ENCODE data around the gene METRN.

Gene METRN

DNA sequence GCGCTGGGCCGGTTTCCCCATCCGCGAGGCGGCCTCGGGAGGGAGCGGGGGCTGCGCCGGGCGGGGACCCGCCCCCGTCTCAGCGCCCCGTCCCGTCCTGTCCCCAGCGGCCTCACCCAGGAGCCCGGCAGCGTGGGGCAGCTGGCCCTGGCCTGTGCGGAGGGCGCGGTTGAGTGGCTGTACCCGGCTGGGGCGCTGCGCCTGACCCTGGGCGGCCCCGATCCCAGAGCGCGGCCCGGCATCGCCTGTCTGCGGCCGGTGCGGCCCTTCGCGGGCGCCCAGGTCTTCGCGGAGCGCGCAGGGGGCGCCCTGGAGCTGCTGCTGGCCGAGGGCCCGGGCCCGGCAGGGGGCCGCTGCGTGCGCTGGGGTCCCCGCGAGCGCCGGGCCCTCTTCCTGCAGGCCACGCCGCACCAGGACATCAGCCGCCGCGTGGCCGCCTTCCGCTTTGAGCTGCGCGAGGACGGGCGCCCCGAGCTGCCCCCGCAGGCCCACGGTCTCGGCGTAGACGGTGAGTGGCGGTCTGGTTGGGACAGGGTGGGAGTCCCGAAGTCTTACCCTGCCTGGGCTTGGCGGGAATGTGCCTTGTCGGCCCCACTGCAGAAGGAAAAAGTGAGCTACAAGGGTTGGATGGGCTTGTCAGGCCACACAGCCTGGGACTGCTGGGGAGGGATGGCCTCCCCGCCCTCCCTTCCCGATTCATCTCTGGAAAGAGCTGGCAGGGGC, 720 bp downstream of the METRN start:
- Histone ChIP-seq H3K4me1 (ENCODE audit: control insufficient read depth, insufficient read depth, low read length) (peaks cover 30% of the 10 kb centered on the region), H3K4me3 (ENCODE audit: low read depth, low read length) (peak overlapping the region; percentile 68), H3K9ac (ENCODE audit: low read length) (peak overlapping the region; percentile 41), H3K27ac (ENCODE audit: low read depth, low read length) (no peak overlapping the region), H3K9me3 (ENCODE audit: control insufficient read depth, insufficient read depth, low read depth, low read length) (no peaks in the 10 kb centered on the region), H3K27me3 (ENCODE audit: control insufficient read depth, insufficient read depth, low read length) (peaks cover 27% of the 10 kb centered on the region), H3K36me3 (ENCODE audit: control insufficient read depth, insufficient read depth, low read length) (no peaks in the 10 kb centered on the region)

DNA sequence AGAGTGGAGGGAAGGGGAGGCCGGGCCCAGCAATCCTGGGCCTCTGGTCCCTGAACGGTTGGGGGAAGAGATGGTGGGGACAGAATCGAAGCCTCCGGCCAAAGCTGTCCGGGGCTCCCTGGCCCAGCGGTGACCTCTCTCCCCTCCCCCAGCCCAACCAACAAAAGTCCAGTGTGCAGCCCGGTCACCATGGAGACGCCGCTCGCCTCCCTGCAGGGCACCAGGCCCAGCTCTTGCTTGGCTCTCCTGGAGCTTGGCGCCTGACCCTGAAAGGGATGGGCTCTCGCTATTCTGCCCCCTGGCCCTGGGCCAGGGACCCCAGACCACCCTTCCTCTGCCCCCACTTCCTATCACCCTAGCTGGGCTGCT, 1.3 kb downstream of the METRN start:
- Histone ChIP-seq H3K9me3 (ENCODE audit: control insufficient read depth, insufficient read depth, low read depth, low read length) (no peaks in the 10 kb centered on the region), H3K9ac (ENCODE audit: low read length) (peak overlapping the region; percentile 41), H3K4me3 (ENCODE audit: low read depth, low read length) (peak overlapping the region; percentile 68), H3K36me3 (ENCODE audit: control insufficient read depth, insufficient read depth, low read length) (no peaks in the 10 kb centered on the region), H3K27me3 (ENCODE audit: control insufficient read depth, insufficient read depth, low read length) (peaks cover 22% of the 10 kb centered on the region), H3K4me1 (ENCODE audit: control insufficient read depth, insufficient read depth, low read length) (peaks cover 30% of the 10 kb centered on the region), H3K27ac (ENCODE audit: low read depth, low read length) (no peak overlapping the region)

DNA sequence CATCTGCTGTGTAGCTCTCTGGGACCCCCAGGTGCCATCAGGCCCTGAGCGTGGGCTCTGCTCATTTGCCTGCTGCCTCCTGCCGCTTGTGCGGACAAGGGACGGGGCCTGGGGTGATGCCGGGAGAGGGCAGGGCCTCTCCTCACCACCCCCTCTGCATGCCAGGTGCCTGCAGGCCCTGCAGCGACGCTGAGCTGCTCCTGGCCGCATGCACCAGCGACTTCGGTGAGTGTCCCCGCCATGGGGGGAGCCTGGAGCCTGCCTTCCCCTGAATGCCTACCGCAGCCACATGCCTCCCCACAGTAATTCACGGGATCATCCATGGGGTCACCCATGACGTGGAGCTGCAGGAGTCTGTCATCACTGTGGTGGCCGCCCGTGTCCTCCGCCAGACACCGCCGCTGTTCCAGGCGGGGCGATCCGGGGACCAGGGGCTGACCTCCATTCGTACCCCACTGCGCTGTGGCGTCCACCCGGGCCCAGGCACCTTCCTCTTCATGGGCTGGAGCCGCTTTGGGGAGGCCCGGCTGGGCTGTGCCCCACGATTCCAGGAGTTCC, 1.9 kb downstream of the METRN start:
- peaks cover 30% of the 10 kb centered on the region for H3K4me1 ChIP-seq (ENCODE audit: control insufficient read depth, insufficient read depth, low read length)
- H3K9me3 ChIP-seq (ENCODE audit: control insufficient read depth, insufficient read depth, low read depth, low read length) = no peaks in the 10 kb centered on the region
- H3K9ac ChIP-seq (ENCODE audit: low read length) = no peak overlapping the region
- no peak overlapping the region for H3K27ac ChIP-seq (ENCODE audit: low read depth, low read length)
- no peaks in the 10 kb centered on the region for H3K36me3 ChIP-seq (ENCODE audit: control insufficient read depth, insufficient read depth, low read length)
- H3K4me3 ChIP-seq (ENCODE audit: low read depth, low read length) = 0 out of 2 replicates have a peak overlapping the region, but pooled peaks have one; percentile 68
- peaks cover 22% of the 10 kb centered on the region for H3K27me3 ChIP-seq (ENCODE audit: control insufficient read depth, insufficient read depth, low read length)

DNA sequence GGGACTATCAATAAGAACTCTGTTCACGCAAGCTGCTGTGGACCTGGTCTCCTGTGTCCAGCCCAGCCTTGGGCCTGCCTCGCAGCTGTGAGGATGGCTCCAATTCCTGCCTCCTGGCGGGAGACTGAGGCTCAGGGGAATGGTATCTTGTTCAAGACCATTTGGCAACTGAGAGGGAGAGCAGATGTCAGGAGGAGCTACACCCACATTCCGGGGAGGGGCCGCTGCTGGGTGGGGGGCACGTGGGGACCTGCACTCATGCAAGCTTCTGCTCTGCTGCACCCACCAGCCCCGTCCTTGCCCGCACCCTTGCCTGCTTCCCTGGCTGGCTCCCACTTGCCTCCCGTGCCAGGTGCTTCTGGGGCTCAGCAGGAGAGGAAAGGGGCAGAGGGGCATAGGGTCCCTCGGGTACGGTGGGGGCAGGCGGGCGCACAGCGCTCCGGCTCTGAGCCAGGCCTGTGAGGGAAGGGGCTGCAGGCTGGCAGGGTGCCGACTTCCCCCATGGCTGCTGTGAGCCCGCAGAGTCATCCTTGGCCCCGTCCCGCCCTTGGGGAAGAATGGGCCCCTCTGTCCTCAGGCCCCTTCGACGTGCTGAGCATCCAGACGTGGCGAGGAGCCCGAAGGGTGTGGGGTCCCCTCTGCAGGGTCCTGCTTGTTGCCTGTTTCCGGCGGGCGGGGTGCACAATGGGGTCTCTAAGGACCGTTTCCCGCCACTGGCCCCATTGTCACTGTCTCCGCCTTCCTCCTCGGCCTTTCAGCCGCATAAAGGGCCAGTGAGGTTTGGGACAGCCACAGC, 2.7 kb downstream of the METRN start:
- Histone ChIP-seq H3K4me1 (ENCODE audit: control insufficient read depth, insufficient read depth, low read length) (peaks cover 30% of the 10 kb centered on the region), H3K9ac (ENCODE audit: low read length) (no peak overlapping the region), H3K27ac (ENCODE audit: low read depth, low read length) (no peak overlapping the region), H3K4me3 (ENCODE audit: low read depth, low read length) (no peak overlapping the region), H3K9me3 (ENCODE audit: control insufficient read depth, insufficient read depth, low read depth, low read length) (no peaks in the 10 kb centered on the region), H3K27me3 (ENCODE audit: control insufficient read depth, insufficient read depth, low read length) (peaks cover 22% of the 10 kb centered on the region), H3K36me3 (ENCODE audit: control insufficient read depth, insufficient read depth, low read length) (peaks cover 2% of the 10 kb centered on the region)

DNA sequence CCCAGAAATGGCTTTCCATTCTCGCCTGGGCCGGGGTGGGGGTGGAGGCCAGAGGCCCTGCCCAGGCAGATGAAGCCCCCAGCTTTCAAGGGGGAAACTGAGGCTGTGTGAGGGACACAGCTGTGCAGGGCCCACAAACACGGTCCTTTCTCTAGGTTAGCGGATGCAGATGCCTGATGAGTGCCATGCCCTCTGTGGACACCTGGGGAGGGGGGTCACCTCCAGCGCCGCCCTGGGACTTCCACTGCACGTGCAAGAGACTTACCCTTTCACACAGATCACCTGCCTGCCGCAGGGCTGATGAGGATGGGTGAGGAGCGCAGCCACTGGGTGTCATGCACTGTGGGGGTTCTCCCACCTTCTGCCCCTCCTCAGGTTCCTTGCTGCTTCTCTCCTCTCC, 3.5 kb downstream of the METRN start:
- no peak overlapping the region for H3K9ac ChIP-seq (ENCODE audit: low read length)
- H3K36me3 ChIP-seq (ENCODE audit: control insufficient read depth, insufficient read depth, low read length) = peaks cover 6% of the 10 kb centered on the region
- H3K27me3 ChIP-seq (ENCODE audit: control insufficient read depth, insufficient read depth, low read length) = peaks cover 22% of the 10 kb centered on the region
- no peak overlapping the region for H3K27ac ChIP-seq (ENCODE audit: low read depth, low read length)
- H3K4me3 ChIP-seq (ENCODE audit: low read depth, low read length) = no peak overlapping the region
- no peaks in the 10 kb centered on the region for H3K9me3 ChIP-seq (ENCODE audit: control insufficient read depth, insufficient read depth, low read depth, low read length)
- peaks cover 30% of the 10 kb centered on the region for H3K4me1 ChIP-seq (ENCODE audit: control insufficient read depth, insufficient read depth, low read length)

DNA sequence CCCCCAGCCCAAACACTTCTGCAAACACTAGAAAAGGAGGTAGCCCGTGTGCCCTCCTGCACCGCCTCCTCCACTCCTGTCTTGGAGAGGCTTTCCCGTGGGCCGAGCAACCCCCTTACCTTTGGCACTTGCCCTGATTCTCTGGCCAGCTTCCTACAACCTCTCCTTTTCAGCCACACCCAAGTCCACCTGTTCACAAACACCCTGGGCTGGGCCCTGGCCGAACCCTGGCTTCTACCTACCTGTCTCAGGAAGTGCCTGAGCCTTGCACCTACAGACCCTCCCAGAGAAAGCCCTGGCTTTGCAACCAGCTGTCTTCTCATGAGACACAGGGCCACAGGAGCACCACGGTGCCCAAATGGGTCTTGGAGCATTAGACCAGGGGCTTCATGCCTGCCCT, 4.0 kb downstream of the METRN start:
- H3K9me3 ChIP-seq (ENCODE audit: control insufficient read depth, insufficient read depth, low read depth, low read length) = no peaks in the 10 kb centered on the region
- no peak overlapping the region for H3K27ac ChIP-seq (ENCODE audit: low read depth, low read length)
- peaks cover 20% of the 10 kb centered on the region for H3K27me3 ChIP-seq (ENCODE audit: control insufficient read depth, insufficient read depth, low read length)
- H3K9ac ChIP-seq (ENCODE audit: low read length) = no peak overlapping the region
- no peak overlapping the region for H3K4me3 ChIP-seq (ENCODE audit: low read depth, low read length)
- H3K4me1 ChIP-seq (ENCODE audit: control insufficient read depth, insufficient read depth, low read length) = peaks cover 30% of the 10 kb centered on the region
- H3K36me3 ChIP-seq (ENCODE audit: control insufficient read depth, insufficient read depth, low read length) = peaks cover 6% of the 10 kb centered on the region

DNA sequence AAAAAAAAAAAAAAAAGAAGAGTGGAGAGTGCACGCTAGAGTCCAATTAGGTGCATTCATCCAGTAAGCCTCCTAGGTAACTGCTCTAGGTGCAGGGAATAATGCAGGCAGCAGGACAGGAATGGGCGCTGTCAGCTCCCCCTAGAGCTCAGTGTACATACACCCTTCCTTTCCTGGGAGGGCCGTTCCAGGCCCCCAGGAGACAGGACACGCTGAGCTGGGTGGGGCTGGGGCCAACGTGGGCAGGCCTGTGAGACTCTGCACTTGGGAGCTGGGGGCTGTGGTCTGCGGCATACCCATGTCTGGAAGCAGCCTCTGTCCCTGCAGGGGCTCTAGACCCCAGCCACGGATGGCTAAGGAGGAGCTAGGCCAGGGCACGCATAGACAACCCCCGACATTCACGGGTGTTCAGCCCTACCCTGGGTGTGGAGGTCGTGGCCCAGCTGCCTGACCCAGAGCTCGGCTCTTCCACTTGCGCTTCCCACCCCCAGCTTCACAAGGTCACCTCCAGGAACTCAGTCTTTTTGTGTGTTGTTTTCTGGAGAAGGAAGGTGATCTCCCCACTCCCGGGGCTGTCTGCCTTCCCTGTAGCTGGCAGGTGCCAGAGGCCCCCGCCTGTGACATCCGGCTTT, 5.0 kb downstream of the METRN start:
- peak overlapping the region; percentile 92 for H3K4me3 ChIP-seq (ENCODE audit: low read depth, low read length)
- no peak overlapping the region for H3K27ac ChIP-seq (ENCODE audit: low read depth, low read length)
- H3K27me3 ChIP-seq (ENCODE audit: control insufficient read depth, insufficient read depth, low read length) = peaks cover 20% of the 10 kb centered on the region
- H3K9ac ChIP-seq (ENCODE audit: low read length) = peak overlapping the region; percentile 87
- H3K36me3 ChIP-seq (ENCODE audit: control insufficient read depth, insufficient read depth, low read length) = peaks cover 6% of the 10 kb centered on the region
- H3K9me3 ChIP-seq (ENCODE audit: control insufficient read depth, insufficient read depth, low read depth, low read length) = no peaks in the 10 kb centered on the region
- peaks cover 24% of the 10 kb centered on the region for H3K4me1 ChIP-seq (ENCODE audit: control insufficient read depth, insufficient read depth, low read length)

DNA sequence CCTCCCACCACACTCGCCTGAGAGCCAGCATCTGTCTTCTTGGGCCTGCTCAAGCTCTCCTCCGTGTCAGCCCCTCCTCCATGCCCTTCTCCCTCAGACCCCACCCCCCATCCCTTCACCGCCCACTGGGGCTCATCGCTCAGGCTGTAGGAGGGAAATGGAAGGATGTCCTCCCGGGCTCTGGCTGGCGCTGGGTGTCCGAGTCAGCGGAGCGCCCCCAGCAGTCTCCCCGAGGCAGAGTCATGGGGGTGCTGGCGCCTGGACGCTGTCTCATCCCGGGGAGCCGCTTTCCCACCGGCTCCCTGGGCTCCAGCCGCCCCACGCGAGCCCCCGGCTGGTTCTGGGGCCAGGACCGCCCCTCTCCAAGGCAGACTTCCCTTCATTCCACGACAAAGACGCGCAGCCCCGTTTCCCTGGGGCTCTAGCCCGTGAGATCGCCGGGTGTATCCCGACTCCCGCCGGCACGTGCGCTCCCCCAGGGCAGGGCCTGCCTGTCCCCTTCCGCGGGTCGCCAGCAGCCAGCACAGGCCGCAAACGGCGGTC, 5.6 kb downstream of the METRN start:
- peaks cover 24% of the 10 kb centered on the region for H3K4me1 ChIP-seq (ENCODE audit: control insufficient read depth, insufficient read depth, low read length)
- peak overlapping the region; percentile 87 for H3K9ac ChIP-seq (ENCODE audit: low read length)
- H3K9me3 ChIP-seq (ENCODE audit: control insufficient read depth, insufficient read depth, low read depth, low read length) = no peaks in the 10 kb centered on the region
- peaks cover 6% of the 10 kb centered on the region for H3K36me3 ChIP-seq (ENCODE audit: control insufficient read depth, insufficient read depth, low read length)
- peaks cover 18% of the 10 kb centered on the region for H3K27me3 ChIP-seq (ENCODE audit: control insufficient read depth, insufficient read depth, low read length)
- peak overlapping the region; percentile 89; the same call in 1 of the 2 replicates for H3K27ac ChIP-seq (ENCODE audit: low read depth, low read length)
- peak overlapping the region; percentile 92 for H3K4me3 ChIP-seq (ENCODE audit: low read depth, low read length)

DNA sequence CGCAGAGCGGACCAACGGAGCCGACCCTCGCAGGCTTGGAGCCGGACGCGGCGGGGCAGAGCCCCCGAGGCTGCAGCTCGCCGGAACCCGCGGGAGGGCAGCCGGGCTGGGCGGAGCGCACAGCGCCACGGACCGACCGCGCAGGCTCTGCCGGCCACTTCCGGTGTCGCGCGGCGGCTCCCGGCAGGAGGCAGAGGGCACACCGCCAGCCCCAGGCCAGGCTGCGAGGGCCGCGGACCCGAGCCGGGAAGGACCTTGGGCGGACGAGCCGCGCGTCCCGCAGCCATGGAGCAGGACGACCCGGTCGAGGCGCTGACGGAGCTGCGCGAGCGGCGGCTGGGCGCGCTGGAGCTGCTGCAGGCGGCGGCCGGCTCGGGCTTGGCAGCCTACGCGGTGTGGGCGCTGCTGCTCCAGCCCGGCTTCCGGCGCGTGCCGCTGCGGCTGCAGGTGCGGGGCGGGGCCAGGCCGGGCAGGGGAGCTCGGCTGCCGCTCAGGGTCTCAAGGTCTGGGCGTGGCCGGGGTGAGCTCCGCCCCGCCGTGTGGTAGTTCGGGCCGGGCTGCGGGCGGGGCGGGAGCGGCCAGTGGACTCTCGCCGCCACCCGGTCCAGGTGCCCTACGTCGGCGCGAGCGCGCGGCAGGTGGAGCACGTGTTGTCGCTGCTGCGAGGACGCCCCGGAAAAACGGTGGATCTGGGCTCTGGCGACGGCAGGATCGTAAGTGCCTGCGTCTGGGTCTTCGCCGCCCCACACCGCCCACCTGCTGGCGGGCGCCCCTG, 6.3 kb downstream of the METRN start, which contains the start of gene ANTKMT:
ANTKMT (plus strand) TSS at position 157 of the 775 bp plus-strand sequence; CDS start at position 286, 129 bp downstream.
- Histone ChIP-seq H3K4me3 (ENCODE audit: low read depth, low read length) (peak within 1 kb of the TSS; percentile 92), H3K27me3 (ENCODE audit: control insufficient read depth, insufficient read depth, low read length) (peaks cover 18% of the 10 kb centered on the region), H3K9me3 (ENCODE audit: control insufficient read depth, insufficient read depth, low read depth, low read length) (no peaks in the 10 kb centered on the region), H3K9ac (ENCODE audit: low read length) (peak within 1 kb of the TSS; percentile 87), H3K4me1 (ENCODE audit: control insufficient read depth, insufficient read depth, low read length) (peaks cover 18% of the 10 kb centered on the region), H3K27ac (ENCODE audit: low read depth, low read length) (peak within 1 kb of the TSS; percentile 89; the same call in 1 of the 2 replicates), H3K36me3 (ENCODE audit: control insufficient read depth, insufficient read depth, low read length) (peaks cover 6% of the 10 kb centered on the region)

Measured in HUES6 (cell line).